ENCODE data around the gene UPP2.

The UPP2 gene

GRCh38 chr2:158128168-158128973, 26.7 kb downstream of the UPP2 start:
- no peak overlapping the region for H3K4me3 ChIP-seq (ENCODE audit: low read length)
- TF ChIP-seq CTCF (conservative IDR thresholded peaks at IDR 0.05; ENCODE audit: low read length) = no peak
- DNase-seq (ENCODE audit: low read depth) = no peak

- TF ChIP-seq CTCF (conservative IDR thresholded peaks at IDR 0.05; ENCODE audit: low read length) = no peak
- H3K4me3 ChIP-seq (ENCODE audit: low read length) = no peak overlapping the region
- no peak for DNase-seq (ENCODE audit: low read depth)
Measured at GRCh38 chr2:158129037-158129436, 27.4 kb downstream of the UPP2 start.

- H3K4me3 ChIP-seq (ENCODE audit: low read length) = no peak overlapping the region
- no peak for DNase-seq (ENCODE audit: low read depth)
- TF ChIP-seq CTCF (conservative IDR thresholded peaks at IDR 0.05; ENCODE audit: low read length) = no peak
Measured at GRCh38 chr2:158130832-158131473, 29.3 kb downstream of the UPP2 start.

GRCh38 chr2:158131483-158131912, 29.8 kb downstream of the UPP2 start:
- no peak for TF ChIP-seq CTCF (conservative IDR thresholded peaks at IDR 0.05; ENCODE audit: low read length)
- no peak overlapping the region for H3K4me3 ChIP-seq (ENCODE audit: low read length)
- no peak for DNase-seq (ENCODE audit: low read depth)

GRCh38 chr2:158131919-158132566, 30.4 kb downstream of the UPP2 start:
- TF ChIP-seq CTCF (conservative IDR thresholded peaks at IDR 0.05; ENCODE audit: low read length) = no peak
- no peak overlapping the region for H3K4me3 ChIP-seq (ENCODE audit: low read length)
- no peak for DNase-seq (ENCODE audit: low read depth)

GRCh38 chr2:158134055-158134454, 32.4 kb downstream of the UPP2 start:
- no peak for TF ChIP-seq CTCF (conservative IDR thresholded peaks at IDR 0.05; ENCODE audit: low read length)
- DNase-seq (ENCODE audit: low read depth) = no peak
- no peak overlapping the region for H3K4me3 ChIP-seq (ENCODE audit: low read length)

Measured in AG10803 (cell line).